Measurements from ENCODE around the gene DLG5. TPM values are rescaled to one million over a fixed set of nuclear protein-coding genes. Genes with fewer than 3 reads are reported as not detected.
A peak's percentile ranks its signal among the peaks of the same experiment; 100 is the strongest.

Gene DLG5
- total and polyA plus RNA-seq, 9 of the 15 experiments (the other 6 are each of a cell fraction or from before 2014, with no cell fraction given) = 1.4 to 26.8 (median 11.2) TPM

DNA sequence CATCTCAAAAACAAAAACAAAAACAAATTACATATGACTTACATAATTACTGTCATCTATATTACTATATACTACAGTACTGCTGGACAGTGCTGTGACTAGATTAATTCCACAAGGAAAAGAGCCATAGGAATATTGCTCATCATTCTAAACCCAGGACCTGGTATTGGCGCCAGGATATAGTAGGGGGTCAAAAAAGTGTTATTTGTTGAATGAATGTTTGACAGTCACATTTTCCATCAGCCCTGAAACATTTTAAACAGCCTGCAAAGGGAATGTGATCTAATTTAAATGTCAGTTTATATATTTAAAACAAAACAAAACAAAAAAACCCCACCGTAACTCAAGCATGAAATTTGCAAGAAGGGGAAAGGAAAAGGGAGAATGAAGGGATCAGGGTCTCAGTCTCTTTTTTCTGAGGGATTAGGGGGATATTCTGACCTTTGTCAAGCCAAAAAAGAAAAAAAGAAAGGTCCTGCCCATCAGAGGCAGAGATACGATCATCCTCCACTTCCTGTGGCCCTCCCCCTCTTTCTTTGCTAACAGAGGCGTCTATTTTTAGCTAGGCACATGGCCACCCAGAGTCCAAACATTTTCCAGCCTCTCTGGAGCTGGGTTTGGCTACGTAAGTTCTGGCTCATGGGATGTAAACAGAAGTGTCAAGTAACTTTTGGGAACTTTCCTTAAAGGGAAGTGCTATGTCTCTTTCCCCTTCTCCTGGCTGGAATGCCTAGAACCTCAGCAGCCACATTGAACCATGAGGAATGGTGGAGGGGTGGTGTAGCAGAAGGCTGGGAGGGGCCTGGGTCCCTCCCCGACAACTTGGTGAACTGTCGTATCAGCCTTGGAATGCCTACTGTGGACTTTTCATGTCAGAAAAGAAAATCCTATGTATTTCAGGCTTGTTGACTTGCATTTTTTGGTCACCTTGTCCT lies 44.6 kb upstream of the DLG5 start (continued):
- TF ChIP-seq FOXJ3 (CRISPR knock-in tag; IDR thresholded peaks at IDR 0.05) = no peak
- TF ChIP-seq, protein P1, sequence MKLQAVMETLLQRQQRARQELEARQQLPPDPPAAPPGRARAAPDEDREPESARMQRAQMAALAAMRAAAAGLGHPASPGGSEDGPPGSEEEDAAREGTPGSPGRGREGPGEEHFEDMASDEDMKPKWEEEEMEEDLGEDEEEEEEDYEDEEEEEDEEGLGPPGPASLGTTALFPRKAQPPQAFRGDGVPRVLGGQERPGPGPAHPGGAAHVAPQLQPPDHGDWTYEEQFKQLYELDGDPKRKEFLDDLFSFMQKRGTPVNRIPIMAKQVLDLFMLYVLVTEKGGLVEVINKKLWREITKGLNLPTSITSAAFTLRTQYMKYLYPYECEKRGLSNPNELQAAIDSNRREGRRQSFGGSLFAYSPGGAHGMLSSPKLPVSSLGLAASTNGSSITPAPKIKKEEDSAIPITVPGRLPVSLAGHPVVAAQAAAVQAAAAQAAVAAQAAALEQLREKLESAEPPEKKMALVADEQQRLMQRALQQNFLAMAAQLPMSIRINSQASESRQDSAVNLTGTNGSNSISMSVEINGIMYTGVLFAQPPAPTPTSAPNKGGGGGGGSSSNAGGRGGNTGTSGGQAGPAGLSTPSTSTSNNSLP (IDR thresholded peaks at IDR 0.05; ENCODE audit: borderline replicate concordance, low read depth, low read length) = no peak
- no peak for TF ChIP-seq ZC3H11A (IDR thresholded peaks at IDR 0.05; ENCODE audit: low read depth, low read length)
- TF ChIP-seq ZFP36 (IDR thresholded peaks at IDR 0.05; ENCODE audit: low read depth, low read length, partially characterized antibody) = no peak
- TF ChIP-seq, protein P2, sequence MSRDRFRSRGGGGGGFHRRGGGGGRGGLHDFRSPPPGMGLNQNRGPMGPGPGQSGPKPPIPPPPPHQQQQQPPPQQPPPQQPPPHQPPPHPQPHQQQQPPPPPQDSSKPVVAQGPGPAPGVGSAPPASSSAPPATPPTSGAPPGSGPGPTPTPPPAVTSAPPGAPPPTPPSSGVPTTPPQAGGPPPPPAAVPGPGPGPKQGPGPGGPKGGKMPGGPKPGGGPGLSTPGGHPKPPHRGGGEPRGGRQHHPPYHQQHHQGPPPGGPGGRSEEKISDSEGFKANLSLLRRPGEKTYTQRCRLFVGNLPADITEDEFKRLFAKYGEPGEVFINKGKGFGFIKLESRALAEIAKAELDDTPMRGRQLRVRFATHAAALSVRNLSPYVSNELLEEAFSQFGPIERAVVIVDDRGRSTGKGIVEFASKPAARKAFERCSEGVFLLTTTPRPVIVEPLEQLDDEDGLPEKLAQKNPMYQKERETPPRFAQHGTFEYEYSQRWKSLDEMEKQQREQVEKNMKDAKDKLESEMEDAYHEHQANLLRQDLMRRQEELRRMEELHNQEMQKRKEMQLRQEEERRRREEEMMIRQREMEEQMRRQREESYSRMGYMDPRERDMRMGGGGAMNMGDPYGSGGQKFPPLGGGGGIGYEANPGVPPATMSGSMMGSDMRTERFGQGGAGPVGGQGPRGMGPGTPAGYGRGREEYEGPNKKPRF (IDR thresholded peaks at IDR 0.05; ENCODE audit: low read depth, low read length) = no peak
- no peak for TF ChIP-seq PHB (CRISPR knock-in tag; IDR thresholded peaks at IDR 0.05)
- no peak for TF ChIP-seq TAF15 (IDR thresholded peaks at IDR 0.05; ENCODE audit: low read depth, low read length)
- 0 out of 2 replicates have a peak, but pooled peaks have one; percentile 15 for TF ChIP-seq NFE2 (IDR thresholded peaks at IDR 0.05; ENCODE audit: low read depth)
- TF ChIP-seq TRIM28 (IDR thresholded peaks at IDR 0.05) = peak; percentile 79
- TF ChIP-seq ZNF507 (tag; conservative IDR thresholded peaks at IDR 0.05) = no peak
- TF ChIP-seq ZNF586 (CRISPR knock-in tag; conservative IDR thresholded peaks at IDR 0.05) = no peak
- TF ChIP-seq RB1 (IDR thresholded peaks at IDR 0.05; ENCODE audit: low read depth) = 0 out of 2 replicates have a peak, but pooled peaks have one; percentile 11
- TF ChIP-seq POLR2H (tag; IDR thresholded peaks at IDR 0.05; ENCODE audit: low read depth) = peak; percentile 5
- TF ChIP-seq, protein P3, sequence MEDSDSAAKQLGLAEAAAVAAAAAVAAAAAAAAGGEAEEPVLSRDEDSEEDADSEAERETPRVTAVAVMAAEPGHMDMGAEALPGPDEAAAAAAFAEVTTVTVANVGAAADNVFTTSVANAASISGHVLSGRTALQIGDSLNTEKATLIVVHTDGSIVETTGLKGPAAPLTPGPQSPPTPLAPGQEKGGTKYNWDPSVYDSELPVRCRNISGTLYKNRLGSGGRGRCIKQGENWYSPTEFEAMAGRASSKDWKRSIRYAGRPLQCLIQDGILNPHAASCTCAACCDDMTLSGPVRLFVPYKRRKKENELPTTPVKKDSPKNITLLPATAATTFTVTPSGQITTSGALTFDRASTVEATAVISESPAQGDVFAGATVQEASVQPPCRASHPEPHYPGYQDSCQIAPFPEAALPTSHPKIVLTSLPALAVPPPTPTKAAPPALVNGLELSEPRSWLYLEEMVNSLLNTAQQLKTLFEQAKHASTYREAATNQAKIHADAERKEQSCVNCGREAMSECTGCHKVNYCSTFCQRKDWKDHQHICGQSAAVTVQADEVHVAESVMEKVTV (CRISPR knock-in tag; IDR thresholded peaks at IDR 0.05) = no peak
- no peak for TF ChIP-seq NFYB (IDR thresholded peaks at IDR 0.05; ENCODE audit: extremely low read depth, insufficient read length)
- no peak for TF ChIP-seq HMG20A (CRISPR knock-in tag; conservative IDR thresholded peaks at IDR 0.05)
- TF ChIP-seq GTF2A2 (tag; IDR thresholded peaks at IDR 0.05) = peak; percentile 72
- no peak for TF ChIP-seq ZNF253 (CRISPR knock-in tag; conservative IDR thresholded peaks at IDR 0.05)
- no peak for TF ChIP-seq ZNF695 (CRISPR knock-in tag; IDR thresholded peaks at IDR 0.05)
- no peak for TF ChIP-seq CBX2 (IDR thresholded peaks at IDR 0.05; ENCODE audit: insufficient read depth, low read length, poor library complexity, severe bottlenecking)
- TF ChIP-seq KAT2B (IDR thresholded peaks at IDR 0.05; ENCODE audit: low read depth, low read length) = no peak
- TF ChIP-seq ZNF146 (CRISPR knock-in tag; IDR thresholded peaks at IDR 0.05; ENCODE audit: unreplicated experiment) = no peak
- no peak for TF ChIP-seq CBFA2T2 (conservative IDR thresholded peaks at IDR 0.05)
- no peak for TF ChIP-seq ESRRB (CRISPR knock-in tag; IDR thresholded peaks at IDR 0.05; ENCODE audit: borderline replicate concordance)
